Gastroesophageal sphincter (tissue), 4 donors: ENCODE measurements around the gene ANKH. TPM values are rescaled to one million over a fixed set of nuclear protein-coding genes. Genes with fewer than 3 reads are reported as not detected.

Source experiments
- ATAC-seq: fragments of 150-250 bp; one replicate; pipeline ENCODE4 v1.9.1; 2016; ENCODE audit warnings: mild to moderate bottlenecking, moderate library complexity
- H3K27ac ChIP-seq, 4 donors: fragments of 200-600 bp; sonication (generic) in 3 of 4; 1 replicate in 3 of 4; 2 replicates in 1 of 4; pipeline ENCODE4 v1.5.1; 2016 to 2019
- H3K27me3 ChIP-seq: fragments of 200-600 bp; sonication (generic); one replicate; pipeline ENCODE4 v1.5.1; 2019
- H3K36me3 ChIP-seq, 2 donors: fragments of 200-600 bp; sonication (generic); one replicate each; pipeline ENCODE4 v1.5.1; 2019; ENCODE audit warnings: control low read depth in 1 of 2
- H3K4me1 ChIP-seq, 3 donors: fragments of 200-600 bp; sonication (generic); 1 replicate in 2 of 3; 2 replicates in 1 of 3; pipeline ENCODE4 v1.5.1; 2016 to 2019; ENCODE audit warnings: control low read depth in 2 of 3
- H3K4me3 ChIP-seq, 2 donors: fragments of 200-600 bp; sonication (generic); one replicate each; pipeline ENCODE4 v1.5.1; 2019; ENCODE audit warnings: mild to moderate bottlenecking in 1 of 2, moderate library complexity in 1 of 2
- H3K9me3 ChIP-seq, 3 donors: fragments of 200-600 bp; sonication (generic); one replicate each; pipeline ENCODE4 v1.5.1; 2017 to 2019; ENCODE audit warnings: control low read depth in 2 of 3
- CTCF ChIP-seq, 4 experiments: fragments of 200-600 bp in 2 of 4; fragments of 450-650 bp in 2 of 4; sonication (generic) in 1 of 4; IDR thresholded peaks; one replicate each; pipeline ENCODE4 v1.5.1; 2017 to 2019; ENCODE audit warnings: antibody characterized with exemption in 4 of 4, mild to moderate bottlenecking in 2 of 4, moderate library complexity in 2 of 4
- EP300 ChIP-seq: sonication (generic); formaldehyde crosslinking; IDR thresholded peaks from one replicate; pipeline ENCODE4 v1.6.1; 2017; ENCODE audit warnings: antibody characterized with exemption, mild to moderate bottlenecking
- POLR2A ChIP-seq, 2 donors: fragments of 450-650 bp; IDR thresholded peaks; one replicate each; pipeline ENCODE4 v1.6.1; 2017; ENCODE audit warnings: antibody characterized with exemption in 2 of 2, mild to moderate bottlenecking in 2 of 2, moderate library complexity in 1 of 2
- POLR2AphosphoS5 ChIP-seq: sonication (generic); formaldehyde crosslinking; IDR thresholded peaks from one replicate; pipeline ENCODE4 v1.6.1; 2017; ENCODE audit warnings: antibody characterized with exemption
- WGBS, 2 donors: methylation state at CpG; one replicate each; pipeline ENCODE4 v1.1.5; 2018; ENCODE audit warnings: low coverage in 1 of 2; 5-methylcytosine and 5-hydroxymethylcytosine counted together
- total RNA-seq, 4 donors: library from RNA; depleted of rRNA; stranded (reverse); fragments of >200 nt; gene quantifications; one replicate each; pipeline ENCODE4 v1.1.0, GENCODE V29; 2016

The ANKH gene
- total RNA-seq, 4 donors from 2014 or later = 30.0 to 45.2 (median 36.0) TPM

GRCh38 chr5:14749579-14750101 is 121.9 kb downstream of the ANKH start:
- no peak overlapping the region for H3K27ac ChIP-seq
- 51 to 58% methylated on average over 4 of the region's 4 CpGs for WGBS, 2 donors
- no peaks in the 10 kb centered on the region for H3K27me3 ChIP-seq
- ATAC-seq = no peak
- no peaks in the 10 kb centered on the region for H3K9me3 ChIP-seq
- H3K36me3 ChIP-seq = peaks cover 0 to 68% of the 10 kb centered on the region in 2 donors
- no peak overlapping the region for H3K4me3 ChIP-seq
- peaks cover 0 to 29% (median 0%) of the 10 kb centered on the region in 3 donors for H3K4me1 ChIP-seq
- TF ChIP-seq CTCF (IDR thresholded peaks at IDR 0.05) (no peak), POLR2A (IDR thresholded peaks at IDR 0.05) (no peak), POLR2AphosphoS5 (no peak), EP300 (no peak)

GRCh38 chr5:14748180-14748900 is 123.2 kb downstream of the ANKH start:
- Histone ChIP-seq H3K9me3 (no peaks in the 10 kb centered on the region), H3K27ac (no peak overlapping the region), H3K4me1 (peaks cover 0 to 16% (median 0%) of the 10 kb centered on the region in 3 donors), H3K27me3 (no peaks in the 10 kb centered on the region), H3K36me3 (peaks cover 0 to 76% of the 10 kb centered on the region in 2 donors), H3K4me3 (no peak overlapping the region)
- WGBS, 2 donors = 62 to 85% methylated on average over 4 to 9 of the region's 12 CpGs
- ATAC-seq = peak; percentile 57
- TF ChIP-seq POLR2AphosphoS5 (no peak), EP300 (no peak), POLR2A (IDR thresholded peaks at IDR 0.05) (no peak), CTCF (IDR thresholded peaks at IDR 0.05) (no peak)

- Histone ChIP-seq H3K36me3 (peaks cover 0 to 79% of the 10 kb centered on the region in 2 donors), H3K27ac (no peak overlapping the region)
Measured at GRCh38 chr5:14745753-14746152, 125.8 kb downstream of the ANKH start.

GRCh38 chr5:14745188-14745563 is 126.4 kb downstream of the ANKH start:
- no peak overlapping the region for H3K27ac ChIP-seq
- no peak overlapping the region for H3K4me3 ChIP-seq
- H3K36me3 ChIP-seq = peaks cover 0 to 81% of the 10 kb centered on the region in 2 donors
- peaks cover 0 to 17% (median 0%) of the 10 kb centered on the region in 3 donors for H3K4me1 ChIP-seq
- TF ChIP-seq CTCF (IDR thresholded peaks at IDR 0.05) = no peak
- TF ChIP-seq POLR2A (IDR thresholded peaks at IDR 0.05) = no peak
- no peak for TF ChIP-seq EP300
- no peak for TF ChIP-seq POLR2AphosphoS5
- no peaks in the 10 kb centered on the region for H3K27me3 ChIP-seq
- 70 to 80% methylated on average over 5 of the region's 5 CpGs for WGBS, 2 donors
- no peak for ATAC-seq
- H3K9me3 ChIP-seq = no peaks in the 10 kb centered on the region

More at GRCh38 chr5:14745753-14746152, 125.8 kb downstream of the ANKH start:
- no peak overlapping the region for H3K4me3 ChIP-seq
- H3K27me3 ChIP-seq = no peaks in the 10 kb centered on the region
- 95% methylated on average over 12 of the region's 14 CpGs; no CpG with 5 or more reads in 1 of the 2 donors for WGBS, 2 donors
- H3K9me3 ChIP-seq = no peaks in the 10 kb centered on the region
- peaks cover 0 to 12% (median 0%) of the 10 kb centered on the region in 3 donors for H3K4me1 ChIP-seq
- TF ChIP-seq EP300 (no peak), POLR2A (IDR thresholded peaks at IDR 0.05) (no peak), CTCF (IDR thresholded peaks at IDR 0.05) (no peak)
- ATAC-seq = no peak
